NOMO-1 (cell line): ENCODE results near the gene OTOG.

ENCODE experiments used
- DNase-seq, 2 experiments: peaks; one replicate each; lab custom pipeline; 2025; ENCODE audit not compliant: unreplicated experiment in 2 of 2; lab: John Stamatoyannopoulos, UW

OTOG gene

DNA sequence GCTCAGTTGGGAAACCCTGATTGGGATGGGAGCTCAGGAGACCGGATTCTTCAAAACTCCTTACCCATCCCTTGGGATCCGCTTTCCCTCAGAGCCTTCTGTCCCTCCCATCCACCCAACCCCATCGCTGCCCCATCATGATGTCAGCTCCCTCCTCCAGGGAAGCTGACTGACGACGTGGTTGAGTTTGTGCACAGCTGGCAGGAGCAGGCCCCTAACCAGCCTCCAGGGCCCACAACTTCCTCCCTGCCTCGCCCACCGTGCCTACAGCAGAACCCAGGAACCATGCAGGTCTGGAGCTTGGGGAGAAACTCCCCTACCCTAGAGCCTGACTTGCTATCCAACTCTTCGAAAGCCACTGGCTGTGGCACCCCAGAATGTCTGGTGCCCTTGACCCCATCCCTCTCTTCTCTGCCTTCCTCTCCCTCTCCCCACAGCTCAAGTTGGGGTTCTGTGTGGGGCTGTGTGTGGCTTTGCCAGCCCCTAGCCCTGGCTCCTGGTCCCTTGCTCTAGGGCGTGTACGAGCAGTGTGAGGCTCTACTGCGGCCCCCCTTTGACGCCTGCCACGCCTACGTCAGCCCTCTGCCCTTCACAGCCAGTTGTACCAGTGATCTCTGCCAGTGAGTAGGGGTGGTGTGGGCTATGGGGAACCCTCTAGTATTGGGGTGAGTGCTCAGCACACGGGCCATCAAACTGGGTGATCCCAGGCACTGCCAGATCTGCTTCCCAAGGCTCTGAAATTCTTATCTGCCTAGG is 11.1 kb downstream of the OTOG start:
- DNase-seq = no peak

DNA sequence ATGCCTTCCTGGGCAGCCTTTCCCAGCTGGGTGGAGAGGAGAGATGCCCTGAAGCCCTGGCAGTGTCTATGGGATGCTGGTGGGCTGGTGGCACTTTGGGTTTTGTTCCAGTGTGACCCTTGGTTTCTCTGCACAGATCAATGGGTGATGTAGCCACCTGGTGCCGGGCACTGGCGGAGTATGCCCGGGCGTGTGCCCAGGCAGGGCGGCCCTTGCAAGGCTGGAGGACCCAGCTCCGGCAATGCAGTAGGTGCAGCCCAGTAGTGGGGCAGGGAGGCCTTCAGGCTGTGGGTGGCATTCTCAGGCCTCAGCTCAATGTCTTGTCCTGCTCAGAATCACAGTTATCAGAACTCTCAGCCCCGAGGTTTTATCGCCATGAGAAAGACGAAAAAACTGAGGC is 11.9 kb downstream of the OTOG start:
- DNase-seq = no peak

DNA sequence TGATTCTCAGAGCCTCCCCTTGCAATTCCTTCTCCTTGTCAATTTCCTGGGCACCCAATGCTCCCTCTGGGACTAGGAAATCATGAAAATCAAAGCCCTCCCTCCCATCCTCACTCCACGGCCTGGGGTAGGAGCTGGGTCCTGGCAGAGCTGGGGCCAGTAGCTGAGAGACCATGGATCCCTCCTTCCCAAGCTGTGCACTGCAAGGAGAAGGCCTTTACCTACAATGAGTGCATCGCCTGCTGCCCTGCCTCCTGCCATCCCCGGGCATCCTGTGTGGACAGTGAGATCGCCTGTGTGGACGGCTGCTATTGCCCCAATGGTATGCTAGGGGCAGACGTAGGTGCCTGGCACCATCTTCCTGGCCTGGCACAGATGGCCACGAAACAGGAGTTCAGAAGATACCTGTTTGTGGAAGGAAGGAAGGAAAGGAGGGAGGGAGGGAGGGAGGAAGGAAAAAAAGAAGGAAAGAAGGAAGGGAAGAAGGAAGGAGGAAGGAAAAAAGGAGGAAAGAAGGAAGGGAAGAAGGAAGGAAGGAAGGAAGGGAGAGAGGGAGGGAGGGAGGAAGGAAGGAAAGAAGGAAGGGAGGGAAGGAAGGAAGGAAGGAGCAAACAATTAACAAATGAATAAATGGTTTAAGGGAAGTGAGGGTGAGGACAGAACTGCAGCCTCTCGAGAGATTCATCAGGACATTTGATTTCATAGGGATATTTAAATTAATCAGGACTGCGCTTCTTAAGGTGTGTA is 12.5 kb downstream of the OTOG start:
- no peak for DNase-seq

DNA sequence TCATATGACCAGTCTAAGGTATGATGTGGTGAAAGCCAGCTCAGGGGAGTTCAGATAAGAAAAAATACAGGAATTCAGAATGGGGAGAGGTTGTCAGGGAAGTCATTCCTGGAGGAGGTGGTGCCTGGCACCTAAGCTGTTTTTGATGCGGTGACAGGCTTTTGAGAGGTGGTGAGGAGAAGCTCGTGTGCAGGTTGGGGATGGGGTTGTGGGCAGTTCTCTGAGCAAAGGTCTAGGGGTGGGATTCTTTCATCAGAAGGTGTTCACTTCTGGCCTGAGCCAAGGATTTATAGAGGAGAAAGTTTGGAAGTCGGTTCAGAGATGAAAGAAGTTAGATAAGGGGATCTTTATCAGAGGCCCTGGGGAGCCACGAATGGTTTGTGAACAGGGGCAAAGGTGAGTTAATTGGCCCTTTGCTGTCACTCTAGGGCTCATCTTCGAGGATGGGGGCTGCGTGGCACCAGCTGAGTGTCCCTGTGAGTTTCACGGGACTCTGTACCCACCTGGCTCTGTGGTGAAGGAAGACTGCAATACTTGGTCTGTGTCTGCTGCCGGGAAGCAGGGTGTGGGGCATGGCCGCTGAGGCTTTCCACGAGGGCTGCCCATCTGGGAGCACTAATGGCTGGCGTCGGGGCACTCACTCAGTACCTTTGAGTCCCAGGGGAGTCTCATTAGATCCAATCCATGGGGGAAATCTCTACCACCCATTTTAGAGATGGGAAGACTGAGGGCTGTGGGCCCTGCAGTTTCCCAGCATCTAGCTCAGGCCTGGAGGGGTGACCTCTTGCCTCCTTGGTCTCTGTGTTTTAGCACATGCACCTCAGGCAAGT is 13.4 kb downstream of the OTOG start:
- DNase-seq = no peak

DNA sequence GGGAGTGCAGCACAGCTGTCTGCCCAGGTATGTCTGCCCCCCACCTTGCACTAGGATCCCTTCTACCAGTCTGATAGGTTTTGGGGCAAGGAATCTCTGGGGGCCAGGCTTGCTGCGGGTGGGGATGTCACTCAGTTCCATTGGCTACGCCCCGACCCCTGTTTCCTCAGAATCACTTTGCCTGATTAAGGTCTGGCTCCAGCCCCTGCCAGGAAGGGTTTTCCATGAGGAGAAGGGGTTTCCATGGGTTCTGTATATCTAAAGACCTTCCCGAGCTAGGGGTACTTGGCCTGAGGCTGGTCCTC is 14.0 kb downstream of the OTOG start:
- no peak for DNase-seq

DNA sequence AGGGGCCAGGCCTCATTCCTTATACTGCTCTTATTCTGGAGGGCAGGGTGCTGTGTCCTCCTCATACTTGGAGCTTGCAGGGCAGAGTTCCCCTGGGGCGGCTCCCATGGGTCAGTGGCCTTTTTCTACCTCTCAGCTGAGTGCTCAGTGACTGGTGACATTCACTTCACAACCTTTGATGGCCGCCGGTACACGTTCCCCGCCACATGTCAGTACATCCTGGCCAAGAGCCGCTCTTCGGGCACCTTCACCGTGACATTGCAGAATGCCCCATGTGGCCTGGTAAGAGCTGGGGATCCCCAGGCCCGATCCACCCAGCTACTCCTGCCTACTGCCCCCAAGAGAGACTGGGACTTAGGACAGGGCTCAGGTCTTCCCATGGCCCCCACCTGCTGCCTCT is 14.5 kb downstream of the OTOG start:
- no peak for DNase-seq

DNA sequence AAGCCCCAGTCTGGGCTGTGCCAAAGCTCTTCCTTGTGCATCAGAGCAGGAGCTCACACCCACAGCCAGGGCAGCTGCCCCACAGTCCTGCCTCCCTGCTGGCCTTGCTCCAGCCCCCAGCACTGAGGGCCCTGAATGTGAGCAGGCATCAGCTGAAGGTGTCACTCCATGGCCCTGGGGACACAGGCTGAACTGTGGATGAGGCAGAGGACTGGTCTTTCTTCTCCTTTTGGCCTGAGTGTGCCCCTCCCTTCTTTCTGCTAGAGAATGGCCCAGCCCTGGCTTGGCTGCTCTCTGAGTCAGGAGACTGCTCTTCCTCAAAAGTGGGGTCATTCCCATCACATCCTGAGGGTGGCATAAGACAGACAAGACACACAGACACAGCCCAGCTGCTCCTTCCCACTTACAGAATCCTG is 16.2 kb downstream of the OTOG start:
- DNase-seq = peak; percentile 3 to 13

DNA sequence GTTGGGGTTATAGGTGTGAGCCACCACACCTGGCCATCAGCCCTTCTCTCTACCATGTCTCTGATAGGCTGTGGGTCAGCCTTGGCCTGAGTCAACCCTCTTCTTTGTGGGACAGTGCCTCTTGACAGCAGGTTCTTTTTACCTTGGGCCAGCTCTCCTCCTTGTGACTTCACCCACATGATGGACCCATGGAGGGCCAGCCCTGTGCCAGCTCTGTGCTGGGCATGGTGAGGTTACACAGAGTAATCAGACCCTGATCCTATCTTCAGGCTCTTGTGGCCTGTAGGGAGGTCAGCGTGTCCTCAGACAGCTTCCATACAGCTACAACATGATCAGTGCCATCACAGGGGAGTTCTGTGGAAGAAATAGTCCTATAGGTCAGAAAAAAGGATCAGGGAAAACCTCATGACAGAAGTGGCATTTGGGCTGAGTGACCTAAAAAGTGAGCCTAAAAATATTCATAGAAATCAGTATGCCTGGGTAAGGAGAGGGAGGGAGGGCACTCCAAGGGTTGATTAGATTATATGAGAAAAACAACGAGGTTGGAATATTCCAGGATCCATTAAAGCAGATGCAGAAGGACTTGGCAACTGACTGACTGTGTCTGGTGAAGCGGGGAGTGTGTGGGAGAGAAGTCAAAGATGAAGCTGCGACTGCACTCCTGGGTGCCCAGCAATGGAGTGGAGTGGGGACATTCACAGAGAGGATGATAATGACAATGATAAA is 17.1 kb downstream of the OTOG start:
- DNase-seq = no peak

DNA sequence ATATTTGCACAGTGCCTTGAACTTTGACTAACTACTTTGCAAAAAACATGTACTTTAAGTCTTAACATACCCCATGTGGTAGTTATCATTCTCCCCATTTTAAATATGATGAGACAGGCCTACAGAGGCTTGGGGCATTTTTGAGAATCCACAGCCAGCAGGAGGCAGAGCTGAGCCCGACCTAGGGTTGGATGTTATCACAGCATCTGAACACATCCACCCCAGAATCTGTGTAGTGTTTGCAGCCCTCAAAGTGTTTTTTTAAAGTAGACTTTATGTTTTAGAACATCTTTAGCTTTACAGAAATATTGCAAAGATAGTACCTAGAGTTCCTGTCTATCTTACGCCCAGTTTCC is 17.6 kb downstream of the OTOG start:
- no peak for DNase-seq

DNA sequence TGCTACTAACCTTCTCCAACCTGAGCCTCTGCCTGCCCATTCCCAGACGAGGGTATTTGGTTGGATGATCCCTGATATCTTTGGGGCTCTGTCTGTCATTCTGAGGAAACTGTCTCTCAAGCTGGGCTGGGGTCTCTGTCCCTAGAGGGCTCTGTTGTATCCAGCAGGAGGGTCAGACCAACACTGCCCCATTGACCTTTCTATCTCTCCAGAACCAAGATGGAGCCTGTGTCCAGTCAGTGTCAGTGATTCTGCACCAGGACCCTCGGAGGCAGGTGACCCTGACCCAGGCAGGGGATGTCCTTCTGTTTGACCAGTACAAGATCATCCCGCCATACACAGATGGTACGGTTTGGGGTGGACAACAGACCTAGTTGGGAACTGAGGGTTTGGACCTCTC is 21.9 kb downstream of the OTOG start:
- DNase-seq = no peak

DNA sequence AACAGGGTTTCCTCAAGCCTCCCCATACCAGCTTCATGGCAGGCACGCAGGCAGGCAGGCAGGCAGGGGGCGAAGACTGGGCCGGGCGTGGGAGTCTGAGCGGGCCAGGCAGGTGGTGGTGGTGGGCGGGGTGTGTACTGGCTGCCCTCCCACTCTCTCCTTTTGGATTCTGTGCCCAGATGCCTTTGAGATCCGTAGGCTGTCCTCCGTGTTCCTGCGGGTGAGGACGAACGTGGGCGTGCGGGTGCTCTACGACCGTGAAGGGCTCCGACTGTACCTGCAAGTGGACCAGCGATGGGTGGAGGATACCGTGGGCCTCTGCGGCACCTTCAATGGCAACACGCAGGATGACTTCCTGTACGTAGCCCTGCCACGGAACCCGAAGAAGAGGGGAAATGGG is 23.0 kb downstream of the OTOG start:
- no peak for DNase-seq

DNA sequence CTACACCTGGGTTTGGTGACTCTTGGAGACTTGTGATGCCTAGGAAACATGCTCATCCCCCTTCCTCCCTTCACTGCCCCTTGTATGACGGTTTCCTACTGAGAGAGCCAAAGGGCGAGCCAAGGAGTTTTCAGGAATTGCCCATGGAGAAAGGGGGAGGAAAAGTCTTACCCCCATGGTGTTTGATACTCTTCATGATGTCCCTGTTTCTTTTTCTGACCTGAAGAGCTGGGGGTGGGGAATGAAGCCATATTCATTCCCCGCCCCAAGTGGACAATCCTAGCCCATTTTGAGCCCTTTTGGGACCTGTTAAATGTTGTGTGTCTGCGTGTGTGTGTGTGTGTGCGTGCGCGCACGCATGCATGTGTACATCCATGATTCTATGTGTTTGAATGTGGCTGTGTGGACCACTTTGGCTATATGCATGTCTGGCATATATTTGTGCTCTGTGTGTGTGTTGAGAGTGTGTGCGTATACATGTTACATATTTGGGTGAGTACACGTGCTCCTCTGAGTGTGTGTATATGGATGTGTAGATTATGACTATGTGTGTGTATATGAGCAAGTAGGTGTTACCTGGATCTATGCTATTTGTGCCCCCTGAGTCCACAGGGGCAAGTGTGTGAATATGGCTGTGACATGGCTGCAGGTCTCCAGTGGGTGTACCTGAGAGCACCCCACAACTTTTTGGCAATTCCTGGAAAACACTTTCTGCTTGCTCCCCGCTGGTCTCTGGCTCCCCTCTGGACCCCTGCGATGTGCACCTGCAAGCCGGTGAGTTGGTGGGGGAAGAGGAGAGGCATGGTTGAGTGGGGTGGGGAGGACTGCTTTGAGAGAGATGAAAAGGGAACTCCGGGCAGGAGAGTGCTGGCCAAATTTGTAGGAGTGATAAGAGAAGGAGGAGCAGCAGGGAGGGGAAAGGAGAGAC is 24.6 kb downstream of the OTOG start:
- DNase-seq = no peak

DNA sequence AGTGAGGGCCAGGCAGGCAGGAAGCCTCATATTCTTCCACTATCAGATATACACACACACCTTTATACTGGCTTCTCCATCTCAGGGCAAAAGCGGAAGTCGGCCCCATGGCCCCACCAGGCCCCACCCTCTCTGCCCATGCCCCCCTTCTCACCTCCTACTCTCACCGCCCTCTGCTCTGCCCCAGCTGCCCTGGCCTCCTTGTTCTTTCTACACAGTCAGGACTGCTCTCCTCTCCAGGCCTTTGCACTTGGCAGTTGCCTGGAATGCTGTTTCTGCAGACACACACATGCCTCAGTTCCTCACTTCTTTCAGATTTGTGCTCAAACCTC is 25.3 kb downstream of the OTOG start:
- DNase-seq = peak; percentile 39

DNA sequence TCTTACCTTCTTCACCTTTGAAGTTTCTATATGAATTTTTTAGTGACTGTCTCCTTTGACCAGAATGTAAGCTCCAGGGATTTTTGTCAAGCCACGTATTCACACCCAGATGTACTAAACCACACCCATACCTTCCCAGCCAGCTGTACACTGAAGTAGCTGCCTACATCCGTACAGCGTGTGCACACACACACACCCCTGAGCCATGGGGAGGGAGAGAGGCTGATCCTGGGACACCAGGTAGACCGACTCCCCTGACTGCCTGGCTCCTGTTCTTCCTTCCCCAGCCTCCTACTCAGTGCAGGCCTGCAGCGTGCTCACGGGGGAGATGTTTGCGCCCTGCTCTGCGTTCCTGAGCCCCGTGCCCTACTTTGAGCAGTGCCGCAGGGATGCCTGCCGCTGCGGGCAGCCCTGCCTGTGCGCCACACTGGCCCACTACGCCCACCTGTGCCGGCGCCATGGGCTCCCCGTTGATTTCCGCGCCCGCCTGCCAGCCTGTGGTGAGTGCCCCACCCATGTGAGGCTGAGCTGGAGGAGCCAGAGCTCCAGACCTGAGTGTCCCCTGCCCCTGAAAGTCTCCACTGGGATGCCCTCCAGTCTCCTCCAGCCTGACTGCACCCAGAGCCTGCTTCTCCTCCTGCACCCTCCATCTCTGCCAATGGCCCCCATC is 25.9 kb downstream of the OTOG start:
- DNase-seq = no peak

DNA sequence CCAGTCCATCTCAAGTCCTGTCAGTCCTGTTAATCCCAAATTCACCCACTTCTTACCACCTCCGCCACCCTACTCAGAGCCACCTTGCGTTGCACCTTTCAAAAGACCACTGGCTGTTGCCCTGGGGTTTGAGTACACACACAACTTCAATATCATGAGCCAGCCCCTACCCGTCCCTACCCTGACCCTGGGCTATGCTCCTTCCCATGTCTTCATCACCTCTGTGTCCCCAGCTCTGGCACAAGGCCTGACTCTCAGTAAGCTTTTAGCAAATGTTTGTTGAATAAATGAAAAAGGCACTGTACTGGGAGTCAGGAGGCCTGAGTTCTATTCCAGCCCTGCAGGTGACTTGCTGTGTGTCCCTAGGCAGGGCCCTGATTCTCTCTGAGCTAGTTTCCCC is 26.5 kb downstream of the OTOG start:
- DNase-seq = no peak

DNA sequence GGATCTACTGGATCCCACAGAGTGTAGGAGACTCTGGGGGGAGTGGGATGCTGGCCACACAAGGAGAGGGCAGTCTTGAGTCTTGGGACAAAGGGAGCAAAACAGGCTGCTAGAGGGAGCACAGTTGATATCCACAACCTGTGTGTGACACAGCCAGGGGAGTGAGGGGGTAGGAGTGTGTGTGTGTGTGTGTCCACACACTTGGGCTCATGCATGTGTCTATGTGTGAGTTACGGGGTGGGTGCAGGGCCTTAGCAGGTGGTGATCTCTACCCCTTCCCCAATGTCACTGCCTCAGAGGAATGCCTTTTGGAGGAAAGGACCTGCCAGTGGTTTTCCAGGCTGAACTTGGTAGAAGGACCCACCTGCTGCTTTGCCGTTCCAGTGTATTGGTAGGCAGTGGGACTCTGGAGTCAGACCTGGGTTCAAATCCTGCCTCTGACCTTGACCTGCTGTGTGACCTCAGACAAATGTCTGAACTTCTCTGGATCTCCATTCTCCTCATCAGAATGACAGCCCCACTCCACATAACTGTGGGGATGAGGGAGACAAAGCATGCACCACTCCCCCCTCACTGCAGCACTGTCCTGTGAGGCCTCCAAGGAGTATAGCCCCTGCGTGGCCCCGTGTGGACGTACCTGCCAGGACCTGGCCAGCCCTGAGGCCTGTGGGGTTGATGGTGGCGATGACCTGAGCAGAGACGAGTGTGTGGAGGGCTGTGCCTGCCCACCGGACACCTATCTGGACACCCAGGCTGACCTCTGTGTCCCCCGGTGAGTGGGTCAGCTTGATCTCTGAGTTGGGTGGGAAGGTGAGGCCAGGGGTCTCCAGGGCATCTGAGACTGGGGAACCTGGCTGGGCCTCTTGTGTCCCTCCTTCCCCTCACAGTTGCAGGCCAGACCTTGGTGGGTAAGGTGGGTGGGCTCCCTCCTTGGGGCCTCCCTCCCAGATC is 27.4 kb downstream of the OTOG start:
- DNase-seq = no peak

DNA sequence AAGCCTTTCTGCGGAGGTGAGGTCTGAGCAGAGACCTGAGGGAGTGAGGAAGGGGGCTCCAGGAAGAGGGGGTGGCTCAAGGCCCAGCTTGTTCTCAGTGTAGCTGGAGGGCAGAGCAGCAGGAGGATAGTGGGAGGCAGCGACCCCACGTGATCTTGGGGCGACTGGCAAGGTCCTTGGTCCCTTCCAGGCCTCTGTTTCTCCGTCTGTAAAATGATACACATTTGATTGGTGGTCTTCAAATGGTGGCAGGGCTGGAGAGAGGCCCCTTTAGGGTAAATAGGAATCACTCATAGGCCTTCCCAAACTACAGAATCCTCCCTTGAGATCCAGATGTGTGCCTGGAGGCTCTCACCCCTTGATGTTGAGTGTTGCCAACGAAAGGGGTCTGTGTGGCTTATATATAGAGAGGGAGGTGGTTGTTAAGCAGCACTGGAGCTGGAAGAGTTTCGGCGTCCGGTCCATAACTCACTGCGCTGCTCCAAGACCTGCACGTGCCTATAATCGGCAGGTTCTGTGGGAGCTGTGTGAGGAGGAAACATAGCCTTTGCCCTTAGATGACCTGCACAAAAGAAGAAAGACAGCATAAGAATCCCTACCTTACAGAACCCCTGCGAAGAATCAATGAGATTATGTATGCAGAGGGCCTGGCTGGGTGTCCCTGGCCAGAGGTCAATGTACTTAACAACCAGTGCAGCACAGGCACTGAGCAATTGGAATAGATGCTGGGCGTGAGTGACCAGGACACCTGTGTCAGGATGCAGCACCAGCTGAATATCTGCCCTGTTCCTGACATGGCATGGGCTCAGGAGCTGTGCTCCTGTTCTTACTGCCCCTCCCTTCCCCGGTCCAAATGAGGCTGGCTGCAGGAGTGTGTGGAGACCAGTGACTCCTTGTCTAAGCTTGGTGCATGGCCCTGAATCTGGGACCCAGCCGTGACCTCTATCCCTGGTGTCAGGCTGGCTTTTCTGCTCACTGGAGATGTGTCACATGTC is 28.7 kb downstream of the OTOG start:
- DNase-seq = no peak
